HG03060 (cell line): ENCODE results near the gene KCNK16.

ENCODE experiments used
- ATAC-seq: cut with Tn5 transposase; IDR thresholded peaks from one replicate; pipeline ENCODE4 v1.9.1; 2021; ENCODE audit warnings: low read depth, moderate number of reproducible peaks; ENCODE audit not compliant: unreplicated experiment

KCNK16 gene

DNA sequence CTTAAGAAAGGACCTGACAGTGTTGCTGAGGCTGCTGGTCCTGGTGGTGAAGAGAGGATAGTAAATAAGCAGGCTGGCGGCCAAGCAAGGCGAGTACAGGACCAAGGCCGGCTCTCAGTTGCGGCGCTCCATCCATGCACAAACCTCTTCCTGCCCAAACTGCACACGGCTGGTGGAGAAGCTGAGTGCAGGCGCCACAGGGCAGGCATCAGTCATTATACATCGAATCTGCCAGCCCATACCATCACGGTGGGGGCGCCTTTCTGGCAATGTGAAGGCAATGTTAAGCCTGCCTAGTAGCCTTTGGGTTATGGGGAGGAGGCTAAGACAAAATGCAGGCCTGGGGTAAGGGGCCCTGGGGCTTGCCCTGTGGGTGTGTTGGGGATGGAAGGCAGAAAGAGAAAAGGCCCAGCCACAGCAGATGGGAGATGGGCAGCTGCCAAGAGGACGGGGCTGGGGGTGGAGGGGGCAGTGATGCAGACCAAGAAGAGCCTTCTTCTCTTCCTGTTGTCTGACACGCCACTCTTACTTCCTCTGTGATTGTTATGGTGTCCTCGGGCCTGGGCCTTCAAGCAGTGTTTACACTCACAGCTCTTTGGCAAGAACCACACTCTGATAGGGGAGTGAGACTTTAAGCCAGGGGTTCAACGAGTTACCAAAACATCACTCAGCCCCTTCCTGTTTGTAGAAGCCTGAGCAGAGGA is 20.3 kb upstream of the KCNK16 start:
- no peak for ATAC-seq

- ATAC-seq = no peak
Measured at GRCh38 chr6:39341937-39342336, 19.4 kb upstream of the KCNK16 start.

DNA sequence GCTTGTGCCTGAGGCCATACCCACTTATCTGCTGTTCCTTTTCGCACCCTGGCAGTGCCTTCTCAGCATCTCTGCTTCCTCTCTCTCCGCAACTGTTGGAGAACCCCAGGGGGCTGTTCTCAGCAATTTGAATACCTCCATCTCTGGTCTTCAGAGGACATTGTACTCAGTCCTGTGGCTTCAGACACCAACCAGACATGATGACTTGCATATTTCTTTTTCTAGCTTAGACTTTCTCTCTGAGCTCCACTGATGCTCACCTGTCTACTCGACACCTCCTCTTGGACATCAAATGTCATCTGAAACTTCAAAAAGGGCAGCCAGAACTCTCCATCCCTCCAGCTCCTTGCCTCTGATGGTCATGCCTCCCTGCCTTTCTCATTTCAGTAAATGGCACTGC is 18.9 kb upstream of the KCNK16 start:
- no peak for ATAC-seq

DNA sequence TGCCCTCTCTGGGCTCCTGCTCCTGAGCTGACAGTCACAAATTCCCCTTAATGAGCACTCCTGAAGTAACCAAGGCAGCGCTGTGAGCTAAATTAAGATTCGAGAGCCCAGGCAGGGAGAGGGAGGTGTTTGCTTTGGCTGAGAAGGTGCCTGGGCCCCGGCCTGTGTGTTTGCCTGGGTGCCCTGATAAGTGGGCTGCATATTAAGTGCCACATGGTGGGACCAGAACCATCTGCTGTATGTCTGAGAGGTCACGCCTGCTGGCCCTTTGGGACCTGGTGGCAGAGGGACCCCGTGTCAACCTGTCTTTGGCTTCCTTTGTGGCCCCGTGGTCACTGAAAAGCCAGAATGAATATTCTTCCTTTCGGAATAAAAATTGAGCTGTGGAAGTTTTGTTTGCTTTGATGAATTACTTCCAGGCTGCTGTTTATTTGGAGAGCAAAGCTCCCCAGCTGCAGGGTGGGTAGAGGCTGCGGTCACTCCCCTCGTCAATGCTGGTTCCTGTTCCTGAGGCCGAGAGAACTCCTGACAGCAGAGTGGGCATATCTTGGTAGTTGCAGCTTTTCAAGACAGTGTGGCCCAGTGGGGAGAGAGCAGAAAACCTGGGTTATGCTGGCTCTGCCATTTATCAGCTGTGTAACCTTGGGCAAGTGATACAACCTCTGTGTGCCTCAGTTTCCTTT is 17.5 kb upstream of the KCNK16 start:
- no peak for ATAC-seq

DNA sequence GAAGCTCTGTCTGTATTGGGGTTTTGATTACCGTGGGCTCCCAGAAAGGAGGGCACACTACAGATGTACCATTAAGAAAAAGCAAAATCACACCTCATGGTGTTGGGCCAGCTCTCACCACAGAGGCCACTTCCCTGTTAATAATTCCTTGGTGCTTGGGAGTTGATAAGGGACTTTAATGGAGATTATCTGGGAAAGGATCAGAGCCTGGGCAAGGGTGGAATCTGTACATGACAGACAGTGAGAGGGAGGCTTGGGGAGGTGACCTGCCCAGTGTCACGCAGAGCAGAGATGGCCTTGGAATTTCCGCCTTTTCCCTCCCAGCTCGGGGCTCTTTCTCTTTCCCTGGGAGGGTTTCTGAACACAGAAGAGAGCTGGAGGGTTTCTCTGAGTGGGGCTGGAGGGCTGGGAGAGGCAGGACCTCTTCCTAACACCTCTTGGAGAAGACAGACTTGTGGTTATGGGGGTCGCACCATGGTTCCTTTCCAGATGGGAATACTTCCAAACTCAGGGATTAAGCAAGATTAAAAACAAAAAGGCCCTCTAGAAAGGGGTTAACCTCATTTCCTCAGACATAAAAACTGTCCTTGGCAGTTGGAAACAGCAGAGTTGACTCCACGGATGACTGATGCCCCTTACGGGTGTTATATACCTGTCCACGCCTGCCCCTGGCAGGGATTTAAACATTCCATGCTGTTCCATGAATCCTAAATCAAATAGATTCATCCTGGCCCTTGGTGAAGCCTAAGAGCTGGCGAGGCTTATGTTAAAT is 16.8 kb upstream of the KCNK16 start:
- no peak for ATAC-seq

DNA sequence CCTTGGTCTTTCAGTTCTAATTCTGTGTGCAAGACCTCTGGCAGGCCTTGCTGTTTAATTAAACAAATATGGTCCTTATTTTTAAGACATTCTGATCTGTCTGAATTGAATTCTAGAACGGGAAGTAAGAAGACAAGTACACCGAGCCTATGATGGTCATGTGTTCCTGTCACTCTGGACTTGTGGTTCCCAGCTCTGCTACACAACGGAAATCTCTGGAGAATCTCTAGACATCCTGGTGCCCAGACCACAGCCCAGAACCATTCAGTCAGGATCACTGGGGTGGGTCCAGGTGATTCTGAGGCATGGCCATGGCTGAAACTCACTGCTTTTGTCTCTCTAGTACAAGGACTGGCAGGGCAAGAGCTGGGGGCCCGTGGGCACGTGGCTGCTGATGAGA is 15.9 kb upstream of the KCNK16 start:
- no peak for ATAC-seq

DNA sequence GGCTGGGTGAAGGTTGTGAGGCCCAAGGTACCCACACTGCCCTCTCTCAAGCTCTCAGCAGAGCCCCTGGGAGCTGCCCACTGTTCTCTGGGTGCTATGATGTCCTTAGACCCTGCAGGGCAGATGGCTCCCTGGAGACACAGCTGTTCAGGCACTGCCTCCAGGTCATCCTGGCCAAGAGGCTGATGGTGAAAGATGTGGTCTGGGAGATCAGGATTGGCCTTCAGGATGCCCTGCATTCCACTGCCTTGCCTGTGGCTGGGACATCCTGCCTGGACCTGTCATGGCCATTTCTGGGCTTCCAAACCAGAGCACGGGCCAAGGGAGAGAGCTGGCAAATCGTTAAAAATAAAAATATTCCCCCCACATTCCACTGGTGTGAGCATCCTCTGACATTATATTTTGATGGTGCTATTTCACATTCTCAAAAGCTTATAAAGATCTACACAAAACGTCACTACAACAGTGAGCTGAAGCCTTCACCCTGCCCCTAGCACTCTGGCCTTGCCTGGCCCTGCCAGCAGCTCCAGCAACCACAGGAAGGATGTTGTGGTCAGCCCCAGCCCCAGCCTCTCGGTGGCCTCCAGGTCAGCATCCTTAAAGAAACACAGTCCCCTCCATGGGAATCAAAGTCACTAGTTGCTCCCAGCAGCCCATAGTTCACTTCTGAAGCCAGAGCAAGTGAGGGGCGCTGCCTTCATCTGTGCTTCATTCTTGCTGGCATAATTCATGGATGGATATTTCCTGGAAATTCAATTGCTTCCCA is 13.5 kb upstream of the KCNK16 start:
- ATAC-seq = no peak

DNA sequence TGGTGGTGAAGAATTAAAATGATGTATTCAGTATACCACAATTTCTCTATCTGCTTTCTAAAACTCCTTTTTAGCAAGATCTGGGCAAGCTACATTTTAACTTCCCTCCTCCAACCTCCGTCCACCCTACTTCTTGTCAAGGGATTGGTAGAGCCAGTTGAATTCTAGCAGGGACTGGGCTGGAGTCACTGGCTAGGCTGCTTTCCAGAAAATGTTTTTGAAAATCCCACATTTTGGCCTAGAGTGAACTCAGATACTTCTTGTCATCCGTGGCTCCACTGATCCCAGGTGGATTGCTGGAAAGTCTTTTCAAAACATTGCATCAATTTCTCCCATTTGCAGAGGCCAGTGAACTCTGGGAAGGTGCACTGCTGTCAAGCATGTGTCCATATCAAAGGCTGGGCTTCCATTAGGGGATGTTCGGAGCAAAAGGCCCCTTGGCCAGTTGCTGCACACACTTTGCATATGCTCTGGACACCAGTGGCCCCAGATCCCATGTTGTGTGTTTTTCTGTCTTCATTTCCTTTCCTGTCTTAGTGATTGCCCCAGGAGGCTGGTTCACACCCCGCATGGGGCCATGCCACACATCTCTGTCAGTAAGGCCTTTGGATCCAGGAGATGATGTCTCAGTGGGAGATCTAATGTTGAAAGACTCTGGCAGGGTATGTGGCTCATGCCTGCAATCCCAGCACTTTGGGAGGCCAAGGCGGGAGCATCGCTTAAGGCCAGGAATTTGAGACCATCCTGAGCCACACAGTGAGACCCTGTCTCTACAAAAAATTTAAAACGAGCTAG is 11.3 kb upstream of the KCNK16 start:
- no peak for ATAC-seq

GRCh38 chr6:39330476-39330875 is 8.0 kb upstream of the KCNK16 start:
- no peak for ATAC-seq

DNA sequence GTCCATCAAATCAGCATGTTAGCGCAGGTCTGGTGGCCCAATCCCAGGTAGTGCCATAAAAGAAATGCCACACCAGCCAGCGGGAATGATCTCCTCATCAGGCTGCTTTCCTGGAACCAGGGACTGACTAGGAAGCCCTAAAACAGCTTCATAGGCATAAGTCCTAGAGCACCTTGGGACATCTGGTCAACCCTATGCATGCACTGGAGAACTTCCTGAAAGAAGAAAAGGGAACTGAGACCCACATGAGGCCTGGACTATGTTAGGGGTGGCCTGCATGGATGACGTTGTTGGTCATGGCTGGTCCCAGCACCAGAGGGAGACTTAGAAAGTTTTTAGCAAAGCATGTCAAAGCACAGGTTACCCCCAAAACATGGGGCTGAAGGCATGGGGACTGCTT is 7.6 kb upstream of the KCNK16 start:
- ATAC-seq = no peak

- ATAC-seq = no peak
Measured at GRCh38 chr6:39328066-39328465, 5.6 kb upstream of the KCNK16 start.

DNA sequence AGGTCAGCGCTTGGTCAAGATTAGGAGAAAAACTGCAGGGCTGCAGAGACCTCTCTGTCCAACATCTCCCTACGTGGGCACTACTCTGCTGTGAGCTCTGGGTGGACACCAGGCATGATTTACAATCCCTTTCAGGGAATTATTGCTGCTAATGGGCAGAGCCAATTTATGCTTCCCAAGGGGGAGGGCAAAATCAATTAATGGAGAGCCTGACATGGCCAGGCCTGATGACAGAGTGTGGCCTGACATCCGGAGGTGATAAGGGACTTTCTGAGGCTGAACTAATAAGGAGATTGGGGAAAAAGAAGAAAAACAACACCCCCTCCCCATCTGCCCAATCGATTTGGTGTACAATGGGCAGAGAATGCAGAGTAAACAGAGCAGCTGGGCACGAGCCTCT is 5.0 kb upstream of the KCNK16 start:
- ATAC-seq = no peak

GRCh38 chr6:39321761-39322160 is 741 bp downstream of the KCNK16 start:
- ATAC-seq = no peak

DNA sequence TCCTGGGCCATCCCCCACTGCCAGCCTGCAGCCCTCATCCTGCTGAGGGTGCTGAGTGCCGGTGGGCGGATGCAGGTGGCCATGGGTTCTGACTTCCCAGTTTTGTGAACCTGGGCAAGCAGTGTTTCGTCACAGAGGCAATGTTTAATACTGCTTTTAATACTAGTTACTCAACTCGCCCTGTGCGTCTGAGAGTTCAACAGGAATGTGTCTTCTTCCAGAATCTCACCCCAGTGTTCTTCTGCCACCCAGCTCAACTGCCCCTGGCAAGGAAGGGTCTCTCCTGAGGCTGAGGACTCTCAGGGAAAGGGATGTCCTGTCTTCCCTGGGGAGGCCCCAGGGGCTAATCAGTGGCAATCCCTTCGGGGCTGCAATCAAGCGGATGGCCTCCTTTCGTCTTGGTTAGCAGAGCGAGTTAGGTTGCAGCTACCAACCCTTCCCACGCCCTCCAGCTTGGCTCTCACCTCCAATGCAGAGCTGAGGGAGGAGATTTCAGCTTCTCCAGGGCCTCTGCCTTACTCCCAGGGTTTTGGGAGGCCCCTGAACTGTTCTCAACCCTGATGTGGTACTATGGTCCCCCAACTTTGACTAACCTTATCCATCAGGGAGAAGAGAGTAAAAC is 2.0 kb downstream of the KCNK16 start:
- ATAC-seq = no peak

- no peak for ATAC-seq
Measured at GRCh38 chr6:39319621-39320362, 2.7 kb downstream of the KCNK16 start.

DNA sequence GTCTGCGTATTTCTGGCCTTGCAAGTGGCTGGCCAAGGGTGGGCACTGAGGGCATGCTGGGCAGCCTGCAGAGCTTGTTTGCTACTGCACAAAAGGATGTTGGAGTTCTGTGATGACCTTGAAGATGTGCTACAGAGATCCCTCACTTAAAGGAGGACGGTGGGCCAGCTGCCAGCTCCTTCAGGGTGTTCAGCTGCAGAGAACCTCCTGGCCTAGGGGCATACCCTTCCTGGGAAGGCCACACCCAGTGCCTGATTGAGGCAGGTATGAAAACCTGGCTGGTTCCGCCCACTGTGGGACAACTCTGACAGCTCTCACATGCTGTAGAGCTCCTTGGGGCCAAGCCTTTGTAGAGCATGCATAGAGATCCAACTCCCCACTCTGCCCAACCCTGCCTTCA is 5.2 kb downstream of the KCNK16 start:
- no peak for ATAC-seq

- no peak for ATAC-seq
Measured at GRCh38 chr6:39314273-39314795, 8.2 kb downstream of the KCNK16 start, which contains the start of gene KCNK17. TSS of gene KCNK17 (minus strand) at chr6:39314419. CDS start at chr6:39314320, 99 bp downstream.

DNA sequence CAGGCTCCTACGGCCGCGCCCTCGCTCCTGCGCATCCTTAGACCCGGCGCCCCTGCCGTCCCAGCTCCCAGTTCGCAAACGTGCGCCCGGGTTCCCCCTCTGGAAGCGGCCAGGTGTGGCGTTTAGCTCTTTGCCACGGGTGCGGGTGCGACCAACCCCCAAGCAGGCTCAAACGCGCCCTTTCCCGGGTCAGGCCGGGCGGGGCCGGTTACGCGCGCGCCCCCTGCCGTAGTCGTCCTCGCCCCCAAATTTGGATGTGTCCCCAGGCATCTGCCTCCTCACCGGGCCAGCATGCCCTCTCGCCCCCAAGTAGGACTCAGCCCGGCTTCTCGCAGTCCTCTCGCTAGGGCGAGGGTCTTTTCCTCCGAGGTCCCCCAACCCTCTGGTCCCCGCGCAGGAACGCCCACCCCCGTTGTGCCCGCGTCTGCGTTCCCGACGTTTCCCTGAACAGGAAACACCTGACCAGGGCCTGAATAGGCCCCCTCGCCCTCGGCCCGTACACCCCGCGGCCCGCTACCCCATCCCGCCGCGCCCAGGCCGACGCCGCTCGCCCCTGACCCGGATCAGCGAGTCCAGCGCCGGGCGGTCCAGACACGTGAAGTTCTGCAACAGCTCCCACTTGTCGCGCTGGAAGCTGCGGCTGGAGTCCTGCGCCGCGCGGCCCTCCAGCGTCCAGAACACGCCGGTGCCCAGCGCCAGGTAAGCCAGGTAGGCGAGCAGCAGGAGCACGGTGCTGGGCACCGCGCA is 8.8 kb downstream of the KCNK16 start:
- ATAC-seq = no peak
